HepG2 (cell line): ENCODE results near the gene ATP6V0D1. TPM values are rescaled to one million over a fixed set of nuclear protein-coding genes. Genes with fewer than 3 reads are reported as not detected.
A peak's percentile ranks its signal among the peaks of the same experiment; 100 is the strongest.

Experiments
- DR1 ChIP-seq: sonication (generic); formaldehyde crosslinking; IDR thresholded peaks from 2 replicates; pipeline ENCODE4 v1.8.0; 2021; ENCODE audit warnings: mild to moderate bottlenecking, missing genetic modification reagents, inconsistent platforms
- HNRNPL ChIP-seq: fragments of 200-400 bp; formaldehyde crosslinking; IDR thresholded peaks from 2 replicates; pipeline ENCODE4 v1.6.1; 2017; ENCODE audit warnings: mild to moderate bottlenecking, low read depth, low read length
- KAT7 ChIP-seq: IDR thresholded peaks from 2 replicates; pipeline ENCODE4 v1.6.1; 2018; ENCODE audit warnings: borderline replicate concordance, missing compliant biosample characterization
- KDM2A ChIP-seq: sonication (generic); formaldehyde crosslinking; IDR thresholded peaks from 2 replicates; pipeline ENCODE4 v1.4.0; 2020; ENCODE audit warnings: low read depth, missing genetic modification reagents, borderline replicate concordance
- PITX1 ChIP-seq: sonication (generic); formaldehyde crosslinking; IDR thresholded peaks from 2 replicates; pipeline ENCODE4 v1.5.1; 2020; ENCODE audit warnings: mild to moderate bottlenecking, missing genetic modification reagents
- RFX3 ChIP-seq: IDR thresholded peaks from 2 replicates; pipeline ENCODE4 v1.6.1; 2016; ENCODE audit warnings: missing biosample characterization, missing genetic modification reagents
- SMAD3 ChIP-seq: sonication (generic); formaldehyde crosslinking; IDR thresholded peaks from 2 replicates; pipeline ENCODE4 v1.4.0; 2020; ENCODE audit warnings: missing genetic modification reagents
- SMARCC2 ChIP-seq: fragments of 450-650 bp; IDR thresholded peaks from 2 replicates; pipeline ENCODE4 v1.6.1; 2017; ENCODE audit warnings: antibody characterized with exemption, mild to moderate bottlenecking
- TGIF2 ChIP-seq: IDR thresholded peaks from 2 replicates; pipeline ENCODE4 v1.6.1; 2016; ENCODE audit warnings: control low read depth, missing compliant biosample characterization
- ZNF232 ChIP-seq: sonication (generic); formaldehyde crosslinking; IDR thresholded peaks from 2 replicates; pipeline ENCODE4 v1.4.0; 2020; ENCODE audit warnings: missing genetic modification reagents, borderline replicate concordance
- ZNF280B ChIP-seq: sonication (generic); formaldehyde crosslinking; IDR thresholded peaks from 2 replicates; pipeline ENCODE4 v1.5.0; 2020; ENCODE audit warnings: missing genetic modification reagents, mild to moderate bottlenecking, borderline replicate concordance
- ZNF441 ChIP-seq: sonication (generic); formaldehyde crosslinking; IDR thresholded peaks from 2 replicates; pipeline ENCODE4 v1.7.0; 2021; ENCODE audit warnings: missing genetic modification reagents, borderline replicate concordance
- ZNF512 ChIP-seq: sonication (generic); formaldehyde crosslinking; IDR thresholded peaks from 2 replicates; pipeline ENCODE4 v1.4.0; 2020; ENCODE audit warnings: mild to moderate bottlenecking, missing genetic modification reagents
- ZNF570 ChIP-seq: sonication (generic); formaldehyde crosslinking; IDR thresholded peaks from 2 replicates; pipeline ENCODE4 v1.4.0; 2020; ENCODE audit warnings: mild to moderate bottlenecking, missing genetic modification reagents, borderline replicate concordance
- ZNF740 ChIP-seq: sonication (generic); formaldehyde crosslinking; IDR thresholded peaks from 2 replicates; pipeline ENCODE4 v1.4.0; 2020; ENCODE audit warnings: missing genetic modification reagents
- ZSCAN25 ChIP-seq: sonication (generic); formaldehyde crosslinking; IDR thresholded peaks from 2 replicates; pipeline ENCODE4 v1.8.0; 2022; ENCODE audit warnings: mild to moderate bottlenecking, missing genetic modification reagents
- ZSCAN30 ChIP-seq: sonication (generic); formaldehyde crosslinking; IDR thresholded peaks from 2 replicates; pipeline ENCODE4 v1.5.0; 2020; ENCODE audit warnings: mild to moderate bottlenecking, missing genetic modification reagents
- polyA plus RNA-seq, 8 experiments: library from polyadenylated mRNA; depleted of rRNA in 3 of 8; stranded (reverse) in 7 of 8; unstranded in 1 of 8; fragments of >200 nt; fragmentation: Illumina TruSeq in 4 of 8; extraction: Trizol in 4 of 8; gene quantifications; 2 replicates each; pipeline versions ENCODE4 v1.2.1 to v1.2.3, GENCODE V29; 2011 to 2016; ENCODE audit warnings: low read depth in 4 of 8, missing spikeins in 1 of 8, mixed read lengths in 1 of 8; ENCODE audit not compliant: insufficient read depth in 1 of 8
- total RNA-seq, 5 experiments: library from RNA; depleted of rRNA; stranded (reverse); fragments of >200 nt; fragmentation: Illumina TruSeq; extraction: Trizol; gene quantifications; 2 replicates each; pipeline ENCODE4 v1.2.3, GENCODE V29; 2016; ENCODE audit warnings: low read depth in 1 of 5
- TF ChIP-seq, protein P1 (sequence below): sonication (generic); formaldehyde crosslinking; IDR thresholded peaks from 2 replicates; pipeline ENCODE4 v1.4.0; 2020; ENCODE audit warnings: missing genetic modification reagents
- TF ChIP-seq, protein P2 (sequence below): sonication (generic); formaldehyde crosslinking; IDR thresholded peaks from 2 replicates; pipeline ENCODE4 v1.5.1; 2020; ENCODE audit warnings: missing genetic modification reagents, mild to moderate bottlenecking, borderline replicate concordance

ATP6V0D1 gene
- total and polyA plus RNA-seq, 2 of the 13 experiments (the other 11 are each of a cell fraction or from before 2014, with no cell fraction given): 51.1 to 61.3 TPM

DNA sequence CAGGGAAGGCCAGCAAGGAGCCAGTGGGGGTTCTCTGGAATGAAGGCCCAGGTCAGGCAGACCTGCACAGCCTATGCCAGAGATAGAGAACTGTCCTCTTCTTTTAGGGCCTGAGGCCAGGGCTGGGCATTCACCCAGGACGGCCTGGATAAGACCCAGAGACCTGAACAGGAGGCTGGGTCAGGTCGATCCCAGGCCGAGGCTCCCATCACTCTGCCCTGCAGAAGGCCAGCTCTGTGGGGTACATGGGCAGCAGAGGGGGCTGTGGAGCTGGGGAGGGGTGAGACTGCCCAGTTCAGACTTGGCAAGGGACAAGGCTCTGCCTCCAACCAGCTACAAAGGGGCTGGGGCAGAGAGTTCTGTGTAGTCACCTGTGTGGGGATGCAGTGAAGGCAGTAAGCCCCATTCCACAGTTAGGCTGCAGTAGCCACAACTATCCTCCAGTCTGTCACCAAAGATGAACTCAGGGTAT lies 35.5 kb downstream of the ATP6V0D1 start (continued):
- TF ChIP-seq, protein P1, sequence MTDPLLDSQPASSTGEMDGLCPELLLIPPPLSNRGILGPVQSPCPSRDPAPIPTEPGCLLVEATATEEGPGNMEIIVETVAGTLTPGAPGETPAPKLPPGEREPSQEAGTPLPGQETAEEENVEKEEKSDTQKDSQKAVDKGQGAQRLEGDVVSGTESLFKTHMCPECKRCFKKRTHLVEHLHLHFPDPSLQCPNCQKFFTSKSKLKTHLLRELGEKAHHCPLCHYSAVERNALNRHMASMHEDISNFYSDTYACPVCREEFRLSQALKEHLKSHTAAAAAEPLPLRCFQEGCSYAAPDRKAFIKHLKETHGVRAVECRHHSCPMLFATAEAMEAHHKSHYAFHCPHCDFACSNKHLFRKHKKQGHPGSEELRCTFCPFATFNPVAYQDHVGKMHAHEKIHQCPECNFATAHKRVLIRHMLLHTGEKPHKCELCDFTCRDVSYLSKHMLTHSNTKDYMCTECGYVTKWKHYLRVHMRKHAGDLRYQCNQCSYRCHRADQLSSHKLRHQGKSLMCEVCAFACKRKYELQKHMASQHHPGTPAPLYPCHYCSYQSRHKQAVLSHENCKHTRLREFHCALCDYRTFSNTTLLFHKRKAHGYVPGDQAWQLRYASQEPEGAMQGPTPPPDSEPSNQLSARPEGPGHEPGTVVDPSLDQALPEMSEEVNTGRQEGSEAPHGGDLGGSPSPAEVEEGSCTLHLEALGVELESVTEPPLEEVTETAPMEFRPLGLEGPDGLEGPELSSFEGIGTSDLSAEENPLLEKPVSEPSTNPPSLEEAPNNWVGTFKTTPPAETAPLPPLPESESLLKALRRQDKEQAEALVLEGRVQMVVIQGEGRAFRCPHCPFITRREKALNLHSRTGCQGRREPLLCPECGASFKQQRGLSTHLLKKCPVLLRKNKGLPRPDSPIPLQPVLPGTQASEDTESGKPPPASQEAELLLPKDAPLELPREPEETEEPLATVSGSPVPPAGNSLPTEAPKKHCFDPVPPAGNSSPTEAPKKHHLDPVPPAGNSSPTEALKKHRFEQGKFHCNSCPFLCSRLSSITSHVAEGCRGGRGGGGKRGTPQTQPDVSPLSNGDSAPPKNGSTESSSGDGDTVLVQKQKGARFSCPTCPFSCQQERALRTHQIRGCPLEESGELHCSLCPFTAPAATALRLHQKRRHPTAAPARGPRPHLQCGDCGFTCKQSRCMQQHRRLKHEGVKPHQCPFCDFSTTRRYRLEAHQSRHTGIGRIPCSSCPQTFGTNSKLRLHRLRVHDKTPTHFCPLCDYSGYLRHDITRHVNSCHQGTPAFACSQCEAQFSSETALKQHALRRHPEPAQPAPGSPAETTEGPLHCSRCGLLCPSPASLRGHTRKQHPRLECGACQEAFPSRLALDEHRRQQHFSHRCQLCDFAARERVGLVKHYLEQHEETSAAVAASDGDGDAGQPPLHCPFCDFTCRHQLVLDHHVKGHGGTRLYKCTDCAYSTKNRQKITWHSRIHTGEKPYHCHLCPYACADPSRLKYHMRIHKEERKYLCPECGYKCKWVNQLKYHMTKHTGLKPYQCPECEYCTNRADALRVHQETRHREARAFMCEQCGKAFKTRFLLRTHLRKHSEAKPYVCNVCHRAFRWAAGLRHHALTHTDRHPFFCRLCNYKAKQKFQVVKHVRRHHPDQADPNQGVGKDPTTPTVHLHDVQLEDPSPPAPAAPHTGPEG (CRISPR knock-in tag): no peak
- no peak for TF ChIP-seq PITX1 (CRISPR knock-in tag)
- TF ChIP-seq SMAD3 (CRISPR knock-in tag): no peak
- TF ChIP-seq ZSCAN30 (CRISPR knock-in tag): 0 out of 2 replicates have a peak, but pooled peaks have one; percentile 47
- TF ChIP-seq ZNF570 (CRISPR knock-in tag): no peak
- 0 out of 2 replicates have a peak, but pooled peaks have one; percentile 11 for TF ChIP-seq ZNF512 (CRISPR knock-in tag)
- 0 out of 2 replicates have a peak, but pooled peaks have one; percentile 17 for TF ChIP-seq KDM2A
- no peak for TF ChIP-seq KAT7 (CRISPR knock-in tag)
- no peak for TF ChIP-seq ZNF280B (CRISPR knock-in tag)
- TF ChIP-seq ZSCAN25 (CRISPR knock-in tag): peak; percentile 58; the same call in 1 of the 2 replicates
- TF ChIP-seq DR1 (CRISPR knock-in tag): no peak
- 0 out of 2 replicates have a peak, but pooled peaks have one; percentile 11 for TF ChIP-seq HNRNPL
- TF ChIP-seq SMARCC2: no peak
- TF ChIP-seq ZNF740: peak; percentile 46; the same call in 1 of the 2 replicates
- TF ChIP-seq, protein P2, sequence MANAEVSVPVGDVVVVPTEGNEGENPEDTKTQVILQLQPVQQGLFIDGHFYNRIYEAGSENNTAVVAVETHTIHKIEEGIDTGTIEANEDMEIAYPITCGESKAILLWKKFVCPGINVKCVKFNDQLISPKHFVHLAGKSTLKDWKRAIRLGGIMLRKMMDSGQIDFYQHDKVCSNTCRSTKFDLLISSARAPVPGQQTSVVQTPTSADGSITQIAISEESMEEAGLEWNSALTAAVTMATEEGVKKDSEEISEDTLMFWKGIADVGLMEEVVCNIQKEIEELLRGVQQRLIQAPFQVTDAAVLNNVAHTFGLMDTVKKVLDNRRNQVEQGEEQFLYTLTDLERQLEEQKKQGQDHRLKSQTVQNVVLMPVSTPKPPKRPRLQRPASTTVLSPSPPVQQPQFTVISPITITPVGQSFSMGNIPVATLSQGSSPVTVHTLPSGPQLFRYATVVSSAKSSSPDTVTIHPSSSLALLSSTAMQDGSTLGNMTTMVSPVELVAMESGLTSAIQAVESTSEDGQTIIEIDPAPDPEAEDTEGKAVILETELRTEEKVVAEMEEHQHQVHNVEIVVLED: no peak
- TF ChIP-seq TGIF2 (CRISPR knock-in tag): 0 out of 2 replicates have a peak, but pooled peaks have one; percentile 37
- TF ChIP-seq RFX3 (CRISPR knock-in tag): no peak
- no peak for TF ChIP-seq ZNF441 (CRISPR knock-in tag)
- 0 out of 2 replicates have a peak, but pooled peaks have one; percentile 12 for TF ChIP-seq ZNF232 (CRISPR knock-in tag)
- TF ChIP-seq, all 625 proteins: peak for 21
